Lower leg skin (tissue), 3 donors: ENCODE measurements around the gene AMOTL1.

Source experiments
- POLR2A ChIP-seq, 2 donors: fragments of 450-650 bp; IDR thresholded peaks; one replicate each; pipeline ENCODE4 v1.6.1; 2016 to 2017; ENCODE audit warnings: antibody characterized with exemption in 2 of 2, mild to moderate bottlenecking in 1 of 2, moderate library complexity in 1 of 2
- TF ChIP-seq, protein P1 (sequence below), 3 donors: fragments of 450-650 bp; IDR thresholded peaks; one replicate each; pipeline ENCODE4 v1.5.1; 2016; ENCODE audit warnings: antibody characterized with exemption in 3 of 3, mild to moderate bottlenecking in 3 of 3, moderate library complexity in 2 of 3

DNA sequence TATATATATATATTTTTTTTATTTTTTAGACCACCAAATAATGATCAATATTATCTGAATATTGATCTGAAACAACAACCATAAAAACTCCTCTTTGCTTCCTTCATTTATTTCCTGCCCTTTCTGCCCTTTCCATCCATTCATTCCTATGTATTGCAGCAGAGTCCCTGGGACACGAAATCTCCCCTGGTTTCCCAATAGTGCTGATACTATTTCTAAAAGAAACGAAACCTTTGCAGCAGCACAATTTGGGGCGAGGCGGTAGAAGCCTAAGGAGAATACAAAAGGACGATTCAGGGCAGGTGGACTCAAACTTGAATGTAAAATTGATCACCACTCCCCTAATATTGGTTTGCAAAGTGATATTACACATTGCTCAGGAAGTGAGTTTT, 16.9 kb upstream of the AMOTL1 start:
- TF ChIP-seq, protein P1, sequence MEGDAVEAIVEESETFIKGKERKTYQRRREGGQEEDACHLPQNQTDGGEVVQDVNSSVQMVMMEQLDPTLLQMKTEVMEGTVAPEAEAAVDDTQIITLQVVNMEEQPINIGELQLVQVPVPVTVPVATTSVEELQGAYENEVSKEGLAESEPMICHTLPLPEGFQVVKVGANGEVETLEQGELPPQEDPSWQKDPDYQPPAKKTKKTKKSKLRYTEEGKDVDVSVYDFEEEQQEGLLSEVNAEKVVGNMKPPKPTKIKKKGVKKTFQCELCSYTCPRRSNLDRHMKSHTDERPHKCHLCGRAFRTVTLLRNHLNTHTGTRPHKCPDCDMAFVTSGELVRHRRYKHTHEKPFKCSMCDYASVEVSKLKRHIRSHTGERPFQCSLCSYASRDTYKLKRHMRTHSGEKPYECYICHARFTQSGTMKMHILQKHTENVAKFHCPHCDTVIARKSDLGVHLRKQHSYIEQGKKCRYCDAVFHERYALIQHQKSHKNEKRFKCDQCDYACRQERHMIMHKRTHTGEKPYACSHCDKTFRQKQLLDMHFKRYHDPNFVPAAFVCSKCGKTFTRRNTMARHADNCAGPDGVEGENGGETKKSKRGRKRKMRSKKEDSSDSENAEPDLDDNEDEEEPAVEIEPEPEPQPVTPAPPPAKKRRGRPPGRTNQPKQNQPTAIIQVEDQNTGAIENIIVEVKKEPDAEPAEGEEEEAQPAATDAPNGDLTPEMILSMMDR (IDR thresholded peaks at IDR 0.05): no peak
- TF ChIP-seq POLR2A (IDR thresholded peaks at IDR 0.05): no peak
